ENCODE measurements around the gene RNU6-8.

RNU6-8 gene

GRCh38 chr14:32203928-32204357, 874 bp upstream of the RNU6-8 start:
- DNase-seq: peak; percentile 63

- peak; percentile 70 for DNase-seq
Measured at GRCh38 chr14:32202491-32202997, 525 bp downstream of the RNU6-8 start.

- DNase-seq: peak; percentile 75
Measured at GRCh38 chr14:32201816-32202490, 1.1 kb downstream of the RNU6-8 start, which contains the start of gene RNU6-7. Gene RNU6-7 (plus strand): TSS chr14:32202045.

GRCh38 chr14:32201193-32201815, 1.8 kb downstream of the RNU6-8 start:
- peak; percentile 64 for DNase-seq

GRCh38 chr14:32200368-32201192, 2.5 kb downstream of the RNU6-8 start:
- DNase-seq: no peak

- DNase-seq: no peak
Measured at GRCh38 chr14:32197919-32198318, 5.2 kb downstream of the RNU6-8 start.

GRCh38 chr14:32195636-32196035, 7.4 kb downstream of the RNU6-8 start:
- DNase-seq: no peak

- no peak for DNase-seq
Measured at GRCh38 chr14:32193532-32193931, 9.5 kb downstream of the RNU6-8 start.

GRCh38 chr14:32192712-32193373, 10.2 kb downstream of the RNU6-8 start:
- no peak for DNase-seq

GRCh38 chr14:32190673-32191072, 12.4 kb downstream of the RNU6-8 start:
- DNase-seq: no peak

GRCh38 chr14:32189811-32190210, 13.3 kb downstream of the RNU6-8 start:
- DNase-seq: no peak

GRCh38 chr14:32186248-32186647, 16.8 kb downstream of the RNU6-8 start:
- DNase-seq: no peak

- DNase-seq: no peak
Measured at GRCh38 chr14:32185097-32185496, 18.0 kb downstream of the RNU6-8 start.

- DNase-seq: no peak
Measured at GRCh38 chr14:32183151-32184058, 19.7 kb downstream of the RNU6-8 start.

GRCh38 chr14:32171469-32171868, 31.6 kb downstream of the RNU6-8 start:
- no peak for DNase-seq

- no peak for DNase-seq
Measured at GRCh38 chr14:32169191-32169590, 33.9 kb downstream of the RNU6-8 start.

- no peak for DNase-seq
Measured at GRCh38 chr14:32167907-32168306, 35.2 kb downstream of the RNU6-8 start.

GRCh38 chr14:32166924-32167323, 36.1 kb downstream of the RNU6-8 start:
- no peak for DNase-seq

- no peak for DNase-seq
Measured at GRCh38 chr14:32166029-32166428, 37.0 kb downstream of the RNU6-8 start.
